Thyroid gland (tissue), 4 donors: ENCODE results near the gene ZNF503. TPM values are rescaled to one million over a fixed set of nuclear protein-coding genes. Genes with fewer than 3 reads are reported as not detected.

ENCODE experiments used
- DNase-seq, 2 donors: peaks; one replicate each; pipeline ENCODE4 v3.0.0-alpha.2; 2019
- H3K27ac ChIP-seq, 3 donors: fragments of 200-600 bp; sonication (generic); 1 replicate in 2 of 3; 2 replicates in 1 of 3; pipeline ENCODE4 v1.5.1; 2016 to 2019; ENCODE audit warnings: mild to moderate bottlenecking in 1 of 3, moderate library complexity in 1 of 3
- H3K27me3 ChIP-seq: fragments of 200-600 bp; sonication (generic); one replicate; pipeline ENCODE4 v1.5.1; 2019
- H3K36me3 ChIP-seq, 2 donors: fragments of 200-600 bp; sonication (generic); one replicate each; pipeline ENCODE4 v1.5.1; 2016 to 2019
- H3K4me1 ChIP-seq, 2 donors: fragments of 200-600 bp; sonication (generic); one replicate each; pipeline ENCODE4 v1.5.1; 2017 to 2019
- H3K4me3 ChIP-seq, 3 donors: fragments of 200-600 bp; sonication (generic); replicated peaks in 1 of 3; 1 replicate in 2 of 3; 2 replicates in 1 of 3; pipeline ENCODE4 v1.5.1; 2016; ENCODE audit warnings: mild to moderate bottlenecking in 1 of 3
- H3K9me3 ChIP-seq: fragments of 200-600 bp; sonication (generic); one replicate; pipeline ENCODE4 v1.5.1; 2017
- POLR2A ChIP-seq, 2 donors: fragments of 450-650 bp; IDR thresholded peaks; one replicate each; pipeline ENCODE4 v1.6.1; 2017; ENCODE audit warnings: antibody characterized with exemption in 2 of 2, mild to moderate bottlenecking in 2 of 2, moderate library complexity in 1 of 2
- WGBS, 2 donors: methylation state at CpG; one replicate each; pipeline ENCODE4 v1.1.5; 2017; 5-methylcytosine and 5-hydroxymethylcytosine counted together
- intact Hi-C: fragments of 100-400 bp; cut with DNase I; formaldehyde crosslinking; loops from one replicate; pipeline ENCODE4 v1.15.1; 2023
- total RNA-seq, 4 donors: library from RNA; depleted of rRNA; stranded (reverse); fragments of >200 nt; gene quantifications; one replicate each; pipeline ENCODE4 v1.2.3, GENCODE V29; 2016
- TF ChIP-seq, protein P1 (sequence below), 6 experiments: fragments of 200-600 bp in 3 of 6; fragments of 450-650 bp in 3 of 6; sonication (generic) in 3 of 6; IDR thresholded peaks; one replicate each; pipeline ENCODE4 v1.5.1; 2016 to 2019; ENCODE audit warnings: antibody characterized with exemption in 6 of 6, mild to moderate bottlenecking in 2 of 6, inconsistent platforms in 1 of 6, moderate library complexity in 1 of 6

Gene ZNF503
- total RNA-seq, 4 donors from 2014 or later: 8.2 to 17.1 (median 10.9) TPM

DNA sequence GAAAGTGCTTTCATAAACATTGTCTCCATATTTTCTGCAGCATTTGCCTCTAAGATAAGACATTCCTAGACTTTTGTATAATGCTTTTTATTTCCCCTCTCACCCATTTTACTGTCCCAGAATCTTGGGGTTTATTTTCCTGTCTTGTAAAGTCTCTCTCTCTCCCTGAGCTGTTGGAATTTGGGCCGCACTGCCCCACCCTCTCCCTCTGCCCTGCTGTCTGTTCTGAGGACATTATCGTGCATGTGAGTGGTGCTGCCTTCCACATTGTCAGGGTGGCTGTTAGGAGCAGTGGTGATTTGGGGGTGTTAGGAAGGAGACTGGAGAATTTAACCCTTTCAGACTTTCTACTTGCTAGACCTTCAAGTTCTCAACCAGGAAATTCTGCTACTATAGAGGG lies 46.6 kb upstream of the ZNF503 start:
- H3K4me1 ChIP-seq: no peaks in the 10 kb centered on the region
- no peaks in the 10 kb centered on the region for H3K27me3 ChIP-seq
- TF ChIP-seq, protein P1, sequence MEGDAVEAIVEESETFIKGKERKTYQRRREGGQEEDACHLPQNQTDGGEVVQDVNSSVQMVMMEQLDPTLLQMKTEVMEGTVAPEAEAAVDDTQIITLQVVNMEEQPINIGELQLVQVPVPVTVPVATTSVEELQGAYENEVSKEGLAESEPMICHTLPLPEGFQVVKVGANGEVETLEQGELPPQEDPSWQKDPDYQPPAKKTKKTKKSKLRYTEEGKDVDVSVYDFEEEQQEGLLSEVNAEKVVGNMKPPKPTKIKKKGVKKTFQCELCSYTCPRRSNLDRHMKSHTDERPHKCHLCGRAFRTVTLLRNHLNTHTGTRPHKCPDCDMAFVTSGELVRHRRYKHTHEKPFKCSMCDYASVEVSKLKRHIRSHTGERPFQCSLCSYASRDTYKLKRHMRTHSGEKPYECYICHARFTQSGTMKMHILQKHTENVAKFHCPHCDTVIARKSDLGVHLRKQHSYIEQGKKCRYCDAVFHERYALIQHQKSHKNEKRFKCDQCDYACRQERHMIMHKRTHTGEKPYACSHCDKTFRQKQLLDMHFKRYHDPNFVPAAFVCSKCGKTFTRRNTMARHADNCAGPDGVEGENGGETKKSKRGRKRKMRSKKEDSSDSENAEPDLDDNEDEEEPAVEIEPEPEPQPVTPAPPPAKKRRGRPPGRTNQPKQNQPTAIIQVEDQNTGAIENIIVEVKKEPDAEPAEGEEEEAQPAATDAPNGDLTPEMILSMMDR (IDR thresholded peaks at IDR 0.05): no peak
- no peak overlapping the region for H3K4me3 ChIP-seq
- 75 to 78% methylated on average over 2 of the region's 2 CpGs for WGBS, 2 donors
- no peak overlapping the region for H3K27ac ChIP-seq
- intact Hi-C loops: no loop called here
- H3K36me3 ChIP-seq: no peaks in the 10 kb centered on the region
- H3K9me3 ChIP-seq: no peaks in the 10 kb centered on the region
- no peak for DNase-seq

DNA sequence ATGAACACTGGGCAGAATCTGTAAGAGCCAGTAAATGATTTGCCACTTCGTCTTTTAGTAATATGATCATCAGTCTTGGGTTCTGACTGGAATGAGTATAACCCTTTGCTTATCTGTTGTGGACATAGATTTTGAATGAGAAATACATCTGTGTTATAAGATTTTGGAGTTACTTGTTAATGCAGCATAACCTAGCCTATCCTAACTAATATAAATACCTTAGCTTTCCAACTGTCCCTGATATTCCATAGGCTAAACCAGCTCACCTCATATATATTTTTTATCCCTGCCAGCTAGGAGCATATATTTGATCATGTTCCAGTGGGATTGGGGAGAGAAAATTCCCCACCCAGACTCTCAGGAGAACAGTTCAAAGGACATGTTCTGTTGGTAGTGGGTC lies 44.9 kb upstream of the ZNF503 start:
- H3K9me3 ChIP-seq: no peaks in the 10 kb centered on the region
- intact Hi-C loops: no loop called here
- no peak overlapping the region for H3K27ac ChIP-seq
- DNase-seq: no peak
- no peaks in the 10 kb centered on the region for H3K27me3 ChIP-seq
- H3K4me3 ChIP-seq: no peak overlapping the region
- WGBS, 2 donors: 97% methylated on average over 1 of the region's 1 CpG
- H3K36me3 ChIP-seq: no peaks in the 10 kb centered on the region
- TF ChIP-seq, protein P1 (IDR thresholded peaks at IDR 0.05): no peak
- TF ChIP-seq POLR2A (IDR thresholded peaks at IDR 0.05): no peak
- no peaks in the 10 kb centered on the region for H3K4me1 ChIP-seq

DNA sequence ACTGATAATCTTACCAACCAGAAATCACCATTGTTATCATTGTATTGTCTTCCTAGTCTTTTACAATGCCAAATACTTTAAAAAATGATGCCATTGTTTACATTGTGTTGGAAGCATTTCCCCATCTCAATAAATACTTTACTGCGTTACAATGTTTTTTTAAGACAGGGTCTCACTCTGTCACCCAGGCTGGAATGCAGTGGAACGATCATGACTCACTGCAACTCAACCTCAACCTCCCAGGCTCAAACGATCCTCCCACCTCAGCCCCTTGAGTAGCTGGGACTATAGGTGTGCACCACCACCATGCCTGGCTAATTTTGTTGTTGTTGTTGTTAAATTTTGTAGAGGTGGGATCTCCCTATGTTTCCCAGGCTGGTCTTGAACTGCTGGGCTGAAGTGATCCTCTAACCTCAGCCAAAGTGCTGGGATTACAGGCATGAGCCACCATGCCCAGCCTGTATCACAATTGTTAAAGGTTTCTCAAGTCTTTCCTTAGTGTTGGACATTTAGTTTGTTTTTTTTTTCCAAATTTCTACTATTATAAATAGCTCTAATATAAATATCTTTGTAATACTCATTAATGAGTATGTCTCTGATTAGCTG lies 43.3 kb upstream of the ZNF503 start:
- Histone ChIP-seq H3K9me3 (no peaks in the 10 kb centered on the region), H3K27ac (no peak overlapping the region), H3K4me1 (no peaks in the 10 kb centered on the region), H3K36me3 (no peaks in the 10 kb centered on the region), H3K4me3 (no peak overlapping the region), H3K27me3 (no peaks in the 10 kb centered on the region)
- intact Hi-C loops: no loop called here
- no peak for DNase-seq
- TF ChIP-seq POLR2A (IDR thresholded peaks at IDR 0.05): no peak
- WGBS, 2 donors: 73 to 80% methylated on average over 3 of the region's 3 CpGs

DNA sequence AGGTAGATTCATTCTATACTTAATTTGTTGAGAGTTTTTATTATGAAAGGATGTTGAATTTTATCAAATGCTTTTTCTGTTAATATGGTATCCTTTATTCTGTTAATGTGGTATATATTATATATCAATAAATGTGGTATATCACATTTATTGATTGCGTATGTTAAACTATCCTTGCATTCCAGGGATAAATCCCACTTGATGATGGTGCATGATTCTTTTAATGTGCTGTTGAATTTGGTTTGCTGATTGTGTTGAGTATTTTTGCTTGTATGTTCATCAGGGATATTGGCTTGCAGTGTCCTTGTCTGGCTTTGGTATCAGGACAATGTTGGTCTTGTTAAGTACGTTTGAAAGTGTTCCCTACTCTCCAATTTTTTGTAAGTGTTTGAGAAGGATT lies 41.8 kb upstream of the ZNF503 start:
- WGBS, 2 donors: 93 to 95% methylated on average over 2 of the region's 2 CpGs
- no peak for DNase-seq
- TF ChIP-seq, protein P1 (IDR thresholded peaks at IDR 0.05): no peak
- no peak for TF ChIP-seq POLR2A (IDR thresholded peaks at IDR 0.05)
- H3K27me3 ChIP-seq: no peaks in the 10 kb centered on the region
- no peaks in the 10 kb centered on the region for H3K36me3 ChIP-seq
- H3K4me3 ChIP-seq: no peak overlapping the region
- H3K4me1 ChIP-seq: peaks cover 2 to 4% of the 10 kb centered on the region in 2 donors
- intact Hi-C loops: no loop called here
- H3K9me3 ChIP-seq: no peaks in the 10 kb centered on the region
- no peak overlapping the region for H3K27ac ChIP-seq

DNA sequence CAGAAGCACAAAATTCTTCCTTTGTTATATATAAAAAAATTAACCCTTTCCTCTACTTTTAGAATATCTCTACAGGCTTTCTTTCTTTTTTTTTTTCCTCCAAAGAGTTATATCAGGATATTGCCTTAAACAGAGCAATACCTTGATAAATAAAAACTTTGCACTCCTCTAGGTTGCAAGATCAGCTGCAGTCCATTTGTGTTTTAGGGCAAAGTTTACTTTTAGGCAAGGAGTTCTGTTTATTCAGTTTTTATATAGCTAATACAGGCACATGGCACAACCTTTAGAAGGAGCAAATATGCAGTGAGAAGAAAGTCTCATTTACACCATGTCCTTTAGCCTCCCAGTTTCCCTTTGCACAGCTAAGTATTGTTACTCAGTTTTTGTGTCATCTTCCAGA lies 40.1 kb upstream of the ZNF503 start:
- intact Hi-C loops: no loop called here
- peaks cover 4 to 7% of the 10 kb centered on the region in 2 donors for H3K4me1 ChIP-seq
- DNase-seq: no peak
- no peak overlapping the region for H3K4me3 ChIP-seq
- H3K36me3 ChIP-seq: no peaks in the 10 kb centered on the region
- no peaks in the 10 kb centered on the region for H3K27me3 ChIP-seq
- no peak for TF ChIP-seq POLR2A (IDR thresholded peaks at IDR 0.05)
- TF ChIP-seq, protein P1 (IDR thresholded peaks at IDR 0.05): no peak
- no peak overlapping the region for H3K27ac ChIP-seq
- H3K9me3 ChIP-seq: no peaks in the 10 kb centered on the region

DNA sequence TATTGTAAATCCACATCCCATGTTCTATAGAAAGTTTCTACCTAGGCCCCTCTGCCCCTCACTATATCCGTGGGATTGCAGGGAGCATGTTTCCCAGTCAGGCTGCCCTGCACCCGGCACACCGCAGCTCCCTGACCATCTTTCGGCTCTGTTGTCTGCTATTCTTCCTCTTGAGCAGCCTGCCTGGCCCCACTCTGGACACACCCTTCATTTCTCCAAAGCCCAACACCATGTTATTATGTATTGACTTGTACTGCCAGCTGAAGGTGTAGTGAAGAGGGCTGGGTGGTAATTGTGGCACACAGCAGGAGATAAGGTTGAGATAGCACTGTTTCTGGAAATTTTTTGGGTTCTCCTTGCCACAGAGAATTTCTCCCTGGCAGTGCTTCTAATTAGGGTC lies 39.6 kb upstream of the ZNF503 start:
- DNase-seq: no peak
- Histone ChIP-seq H3K4me1 (peaks cover 4 to 7% of the 10 kb centered on the region in 2 donors), H3K9me3 (no peaks in the 10 kb centered on the region), H3K27me3 (no peaks in the 10 kb centered on the region), H3K4me3 (no peak overlapping the region), H3K36me3 (no peaks in the 10 kb centered on the region), H3K27ac (no peak overlapping the region)
- 93 to 98% methylated on average over 4 of the region's 4 CpGs for WGBS, 2 donors
- TF ChIP-seq, protein P1 (IDR thresholded peaks at IDR 0.05): no peak
- no peak for TF ChIP-seq POLR2A (IDR thresholded peaks at IDR 0.05)
- intact Hi-C loops: no loop called here
